Breast epithelium (tissue), 3 donors: Measurements from ENCODE around the gene LTB4R.

Experiments used
- CTCF ChIP-seq, 3 donors: fragments of 450-650 bp; IDR thresholded peaks; one replicate each; pipeline ENCODE4 v1.5.1; 2016 to 2017; ENCODE audit warnings: antibody characterized with exemption in 3 of 3, mild to moderate bottlenecking in 3 of 3, moderate library complexity in 3 of 3
- POLR2A ChIP-seq: fragments of 450-650 bp; IDR thresholded peaks from one replicate; pipeline ENCODE4 v1.6.1; 2016; ENCODE audit warnings: antibody characterized with exemption, mild to moderate bottlenecking, moderate library complexity
- POLR2AphosphoS5 ChIP-seq, 3 donors: sonication (generic); formaldehyde crosslinking; IDR thresholded peaks; one replicate each; pipeline ENCODE4 v1.6.1; 2017; ENCODE audit warnings: antibody characterized with exemption in 3 of 3

- TF ChIP-seq CTCF (IDR thresholded peaks at IDR 0.05) = no peak
- no peak for TF ChIP-seq POLR2A
- TF ChIP-seq POLR2AphosphoS5 (IDR thresholded peaks at IDR 0.05) = no peak
These were observed 39.5 kb upstream of the LTB4R start for GRCh38 chr14:24271834-24272263.
